ENCODE measurements around the gene TSPAN12. TPM values are rescaled to one million over a fixed set of nuclear protein-coding genes. Genes with fewer than 3 reads are reported as not detected.

TSPAN12 gene
- polyA plus RNA-seq, 1 donor (not counting 4 experiments of a cell fraction or from before 2014, with no cell fraction given) = 0.47 TPM

DNA sequence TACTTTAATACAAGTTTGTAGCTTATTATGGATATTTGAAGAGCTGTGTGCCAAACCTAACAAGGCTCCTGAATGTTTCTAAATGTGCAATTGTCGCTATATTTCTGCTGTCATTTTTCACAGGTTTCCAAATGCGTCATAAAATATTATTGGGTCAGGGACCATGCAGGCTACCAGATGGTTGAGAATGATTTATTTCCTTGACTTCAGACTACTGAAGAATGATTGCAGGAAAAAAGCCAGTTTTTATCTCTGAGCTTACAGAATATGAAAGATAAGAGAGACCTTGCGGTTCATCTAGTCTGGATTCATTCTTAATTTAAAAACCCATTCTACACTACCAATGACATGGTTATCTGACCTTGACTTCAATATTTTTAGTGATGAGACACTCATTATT is 55.2 kb downstream of the TSPAN12 start:
- no peaks in the 10 kb centered on the region for H3K4me1 ChIP-seq (ENCODE audit: control insufficient read depth, extremely low read depth, insufficient read depth, low read length)
- dilution Hi-C loops (cut with MboI; ENCODE audit: extremely low pct_ligation_motif_present, low sequenced_read_pairs) = no loop called here
- H3K27me3 ChIP-seq (ENCODE audit: control insufficient read depth, extremely low read depth, insufficient read depth, low read length) = no peaks in the 10 kb centered on the region
- no peak overlapping the region for H3K4me2 ChIP-seq (ENCODE audit: control insufficient read depth, extremely low read depth, insufficient read depth, low read depth, low read length)
- H3K79me2 ChIP-seq (ENCODE audit: control insufficient read depth, insufficient read depth, low read length) = no peaks in the 10 kb centered on the region
- no peak overlapping the region for H3K27ac ChIP-seq (ENCODE audit: control insufficient read depth, insufficient read depth, low read length)
- no peak for FAIRE-seq
- H3K4me3 ChIP-seq (ENCODE audit: control insufficient read depth in 2 of 3, extremely low read depth in 1 of 3, insufficient read depth in 2 of 3, low read depth in 1 of 3, low read length in 3 of 3) = no peak overlapping the region
- H3K9me1 ChIP-seq (ENCODE audit: control insufficient read depth, extremely low read depth, insufficient read depth, low read length) = no peaks in the 10 kb centered on the region
- no peak overlapping the region for H2AFZ ChIP-seq (ENCODE audit: control insufficient read depth, low read length)
- TF ChIP-seq EZH2 (IDR thresholded peaks at IDR 0.05; ENCODE audit: low read length) = no peak
- TF ChIP-seq, protein P1, sequence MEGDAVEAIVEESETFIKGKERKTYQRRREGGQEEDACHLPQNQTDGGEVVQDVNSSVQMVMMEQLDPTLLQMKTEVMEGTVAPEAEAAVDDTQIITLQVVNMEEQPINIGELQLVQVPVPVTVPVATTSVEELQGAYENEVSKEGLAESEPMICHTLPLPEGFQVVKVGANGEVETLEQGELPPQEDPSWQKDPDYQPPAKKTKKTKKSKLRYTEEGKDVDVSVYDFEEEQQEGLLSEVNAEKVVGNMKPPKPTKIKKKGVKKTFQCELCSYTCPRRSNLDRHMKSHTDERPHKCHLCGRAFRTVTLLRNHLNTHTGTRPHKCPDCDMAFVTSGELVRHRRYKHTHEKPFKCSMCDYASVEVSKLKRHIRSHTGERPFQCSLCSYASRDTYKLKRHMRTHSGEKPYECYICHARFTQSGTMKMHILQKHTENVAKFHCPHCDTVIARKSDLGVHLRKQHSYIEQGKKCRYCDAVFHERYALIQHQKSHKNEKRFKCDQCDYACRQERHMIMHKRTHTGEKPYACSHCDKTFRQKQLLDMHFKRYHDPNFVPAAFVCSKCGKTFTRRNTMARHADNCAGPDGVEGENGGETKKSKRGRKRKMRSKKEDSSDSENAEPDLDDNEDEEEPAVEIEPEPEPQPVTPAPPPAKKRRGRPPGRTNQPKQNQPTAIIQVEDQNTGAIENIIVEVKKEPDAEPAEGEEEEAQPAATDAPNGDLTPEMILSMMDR (optimal IDR thresholded peaks at IDR 0.05 in 1 of 3, IDR thresholded peaks at IDR 0.05 in 1 of 3, conservative IDR thresholded peaks at IDR 0.05 in 1 of 3; ENCODE audit: extremely low read depth in 1 of 3, insufficient read depth in 2 of 3, low read length in 3 of 3) = no peak
- no peaks in the 10 kb centered on the region for H4K20me1 ChIP-seq (ENCODE audit: control insufficient read depth, extremely low read depth, insufficient read depth, low read length)
- no peak overlapping the region for H3K9ac ChIP-seq (ENCODE audit: control insufficient read depth, extremely low read depth, insufficient read depth, low read length)
- H3K9me3 ChIP-seq (ENCODE audit: control insufficient read depth, low read depth, low read length) = no peaks in the 10 kb centered on the region
- no peak for DNase-seq (ENCODE audit: low read depth, low spot score)
- H3K36me3 ChIP-seq (ENCODE audit: control insufficient read depth in 2 of 2, extremely low read depth in 1 of 2, insufficient read depth in 2 of 2, low read length in 2 of 2) = no peaks in the 10 kb centered on the region

DNA sequence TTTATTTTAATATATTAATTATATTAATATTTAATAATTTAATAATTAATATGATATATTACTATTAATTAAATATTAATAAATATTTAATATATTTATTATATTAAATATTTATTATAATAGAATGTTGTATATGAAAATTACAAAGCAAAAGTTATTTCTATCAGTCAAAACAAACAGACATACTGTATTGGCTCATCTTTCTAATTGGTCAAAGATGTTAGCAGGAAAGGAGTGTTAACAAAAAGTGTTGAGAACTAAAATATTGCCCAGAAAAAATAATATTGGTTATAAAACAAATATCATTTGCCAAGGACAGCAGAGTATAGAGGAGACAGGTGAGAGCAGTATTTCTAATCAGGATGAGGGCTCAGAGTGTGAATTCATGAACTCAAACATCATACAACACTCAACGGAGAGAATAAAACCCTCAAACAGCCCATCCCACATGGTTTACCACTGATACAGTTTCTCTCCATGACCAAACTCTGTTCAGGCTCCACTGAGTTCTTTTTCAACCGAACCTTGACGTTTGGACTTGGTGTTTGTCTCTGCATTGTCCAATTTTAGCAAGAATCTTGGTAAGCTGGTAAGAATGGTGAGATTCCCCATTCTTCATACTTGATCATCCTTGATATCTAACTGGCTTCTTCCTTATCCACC is 58.0 kb downstream of the TSPAN12 start:
- dilution Hi-C loops (cut with MboI; ENCODE audit: extremely low pct_ligation_motif_present, low sequenced_read_pairs) = no loop called here

More for the DNA sequence above, 58.0 kb downstream of the TSPAN12 start:
- Histone ChIP-seq H3K27me3 (ENCODE audit: control insufficient read depth, extremely low read depth, insufficient read depth, low read length) (no peaks in the 10 kb centered on the region), H3K9me1 (ENCODE audit: control insufficient read depth, extremely low read depth, insufficient read depth, low read length) (no peaks in the 10 kb centered on the region), H3K79me2 (ENCODE audit: control insufficient read depth, insufficient read depth, low read length) (no peaks in the 10 kb centered on the region), H3K36me3 (ENCODE audit: control insufficient read depth in 2 of 2, extremely low read depth in 1 of 2, insufficient read depth in 2 of 2, low read length in 2 of 2) (no peaks in the 10 kb centered on the region), H3K4me2 (ENCODE audit: control insufficient read depth, extremely low read depth, insufficient read depth, low read depth, low read length) (no peak overlapping the region), H3K9ac (ENCODE audit: control insufficient read depth, extremely low read depth, insufficient read depth, low read length) (no peak overlapping the region), H3K4me3 (ENCODE audit: control insufficient read depth in 2 of 3, extremely low read depth in 1 of 3, insufficient read depth in 2 of 3, low read depth in 1 of 3, low read length in 3 of 3) (no peak overlapping the region), H3K9me3 (ENCODE audit: control insufficient read depth, low read depth, low read length) (no peaks in the 10 kb centered on the region), H3K4me1 (ENCODE audit: control insufficient read depth, extremely low read depth, insufficient read depth, low read length) (no peaks in the 10 kb centered on the region), H2AFZ (ENCODE audit: control insufficient read depth, low read length) (no peak overlapping the region), H4K20me1 (ENCODE audit: control insufficient read depth, extremely low read depth, insufficient read depth, low read length) (no peaks in the 10 kb centered on the region), H3K27ac (ENCODE audit: control insufficient read depth, insufficient read depth, low read length) (no peak overlapping the region)
- DNase-seq (ENCODE audit: low read depth, low spot score) = no peak
- TF ChIP-seq, protein P1 (optimal IDR thresholded peaks at IDR 0.05 in 1 of 3, IDR thresholded peaks at IDR 0.05 in 1 of 3, conservative IDR thresholded peaks at IDR 0.05 in 1 of 3; ENCODE audit: extremely low read depth in 1 of 3, insufficient read depth in 2 of 3, low read length in 3 of 3) = no peak
- no peak for FAIRE-seq
